Stimulated activated CD4-positive, alpha-beta T cell treated with anti-CD3 and anti-CD28 coated beads, Interleukin-12 subunit alpha, Interleukin-12 subunit beta, amount 100 ng/mL, for 4 hours (primary cell): Measurements from ENCODE around the gene ITPR1.
"Not testable (repeated sequence)": the region's sequence is repeated elsewhere in the genome, so short reads cannot be mapped to it uniquely, and the experiment has no call there.

ENCODE experiments used
- DNase-seq: peaks from one replicate; pipeline ENCODE4 v3.0.0-alpha.2; 2020

ITPR1 gene

DNA sequence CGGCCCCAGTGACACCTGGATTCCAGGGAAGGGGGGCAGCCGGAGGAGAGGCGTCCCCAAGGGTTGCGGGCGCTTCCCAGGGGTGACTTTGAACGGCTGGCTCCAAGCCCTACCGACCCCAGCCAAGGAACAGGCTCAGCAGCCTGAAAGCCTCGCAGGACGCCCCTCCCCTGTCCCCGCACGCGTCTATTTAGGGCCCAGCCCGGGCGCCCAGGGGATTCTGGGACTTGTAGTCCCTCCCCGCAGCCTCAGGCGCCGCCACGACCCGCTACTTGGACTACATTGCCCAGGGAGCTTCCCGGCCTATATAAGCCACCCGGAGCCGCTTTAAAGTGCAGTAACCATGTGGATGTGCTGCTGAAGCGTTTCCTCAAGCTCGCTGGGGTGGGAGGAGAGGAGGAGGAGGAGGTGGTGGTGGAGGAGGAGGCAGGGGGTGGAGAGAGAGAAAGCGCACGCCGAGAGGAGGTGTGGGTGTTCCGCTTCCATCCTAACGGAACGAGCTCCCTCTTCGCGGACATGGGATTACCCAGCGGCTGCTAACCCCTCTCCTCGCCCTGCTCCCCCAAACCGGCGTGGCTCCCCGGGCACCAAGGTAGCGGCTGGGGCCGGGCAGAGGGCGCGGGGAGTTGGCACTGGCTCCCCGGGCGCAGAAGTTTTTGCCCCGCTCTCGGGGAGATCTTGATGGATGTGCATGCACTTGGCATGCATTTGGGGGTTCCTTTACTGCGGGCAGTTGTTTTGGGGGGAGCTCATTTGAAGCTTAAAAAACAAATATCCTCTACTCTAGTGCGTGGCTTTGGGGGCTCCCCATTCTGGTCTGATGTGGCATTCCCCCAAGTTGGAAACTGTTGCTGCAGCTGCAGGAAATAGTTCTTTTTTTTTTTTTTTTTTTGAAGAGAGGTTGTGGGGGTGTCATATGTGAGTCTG lies at the start of gene ITPR1:
ITPR1 (plus strand) TSS at position 335 of the 927 bp plus-strand sequence. CDS start 23,144 bp downstream, outside the sequence.
- DNase-seq, result peak; percentile 96

DNA sequence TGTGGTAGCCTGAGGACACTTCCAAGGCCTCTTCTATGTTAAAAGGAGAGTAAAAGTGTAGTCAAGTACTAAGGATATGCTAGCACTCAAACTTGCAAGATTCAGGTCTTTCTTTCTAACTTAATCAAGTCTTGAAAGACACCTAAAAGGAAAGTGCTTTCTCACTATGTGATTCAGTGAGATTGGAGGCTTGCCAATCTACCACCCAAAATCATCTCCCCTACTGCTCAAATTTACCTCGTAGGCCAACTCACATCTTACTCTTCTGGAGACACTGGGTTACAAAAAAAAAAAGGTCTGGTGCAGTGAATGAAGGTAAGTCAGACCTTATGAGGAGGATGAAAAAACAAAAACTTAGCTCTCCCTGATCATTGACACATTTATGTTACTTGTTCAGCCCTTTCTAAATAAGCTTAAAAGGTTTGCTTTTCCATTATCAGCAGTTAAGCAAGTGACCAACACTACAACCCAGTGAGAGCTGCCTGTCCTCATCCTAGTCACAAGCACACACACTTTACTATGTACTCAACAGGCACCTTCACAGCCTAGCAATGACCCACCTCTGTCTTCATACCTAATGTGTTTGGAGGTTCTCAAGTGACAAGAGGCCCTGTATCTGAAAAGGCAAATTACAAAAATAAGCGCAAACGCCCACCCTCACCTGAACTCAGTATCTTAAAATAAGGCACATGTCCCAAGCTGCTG lies 45.7 kb upstream of the ITPR1 start:
- DNase-seq, result no peak

DNA sequence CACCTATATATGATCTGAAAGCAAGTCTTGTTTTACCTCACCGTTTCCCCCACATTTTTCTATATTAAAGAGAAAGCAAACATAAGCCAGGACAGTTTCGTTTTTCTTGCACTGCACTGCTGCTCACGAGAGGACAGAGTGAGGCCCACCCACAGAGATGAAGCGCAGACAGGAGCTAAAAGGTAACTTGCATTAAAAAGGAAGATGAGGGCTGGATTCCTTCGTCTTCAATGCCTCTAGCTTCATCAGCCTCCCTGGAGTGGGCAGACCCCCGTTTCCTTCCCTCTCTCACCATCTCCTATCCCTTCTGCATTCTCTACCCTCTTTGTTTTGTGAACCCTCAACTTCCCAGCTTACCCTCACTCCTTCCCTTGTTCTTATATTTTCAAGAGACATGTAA lies 45.0 kb upstream of the ITPR1 start:
- no peak for DNase-seq

DNA sequence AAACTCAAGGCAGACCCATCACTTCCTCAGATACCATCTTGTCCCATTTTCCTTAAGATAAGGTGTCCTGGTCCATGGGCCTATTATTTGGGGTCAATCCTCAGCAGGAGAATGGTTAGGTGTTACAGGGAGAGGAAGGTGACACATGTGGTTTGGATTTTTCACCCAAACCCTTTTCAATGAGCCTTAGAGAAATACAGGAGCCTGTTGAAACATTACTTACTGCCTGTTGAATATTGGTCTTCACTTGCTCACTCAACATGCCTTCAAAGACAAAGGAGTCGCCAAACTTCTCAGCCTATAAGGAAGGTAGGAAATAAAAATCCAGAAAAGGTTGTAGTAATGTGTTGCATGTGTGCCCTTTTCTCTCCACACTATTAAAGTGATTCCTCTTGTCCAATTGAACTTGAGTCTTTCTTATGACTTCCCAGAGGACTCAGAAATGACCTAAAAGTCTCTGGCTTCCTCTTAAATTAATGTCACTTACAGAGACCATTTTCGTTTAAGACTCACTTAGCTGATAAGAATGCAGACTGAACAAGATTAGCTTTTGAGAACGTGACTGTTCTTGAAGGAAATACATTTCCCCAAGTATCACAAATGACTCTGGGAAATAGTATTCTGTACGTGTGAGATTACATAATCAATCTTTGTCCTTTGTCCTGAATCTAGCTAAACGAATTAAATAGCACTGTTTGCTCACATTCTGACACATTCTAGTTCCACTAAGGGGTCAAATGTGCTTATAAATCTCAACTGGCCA lies 43.9 kb upstream of the ITPR1 start:
- no peak for DNase-seq

DNA sequence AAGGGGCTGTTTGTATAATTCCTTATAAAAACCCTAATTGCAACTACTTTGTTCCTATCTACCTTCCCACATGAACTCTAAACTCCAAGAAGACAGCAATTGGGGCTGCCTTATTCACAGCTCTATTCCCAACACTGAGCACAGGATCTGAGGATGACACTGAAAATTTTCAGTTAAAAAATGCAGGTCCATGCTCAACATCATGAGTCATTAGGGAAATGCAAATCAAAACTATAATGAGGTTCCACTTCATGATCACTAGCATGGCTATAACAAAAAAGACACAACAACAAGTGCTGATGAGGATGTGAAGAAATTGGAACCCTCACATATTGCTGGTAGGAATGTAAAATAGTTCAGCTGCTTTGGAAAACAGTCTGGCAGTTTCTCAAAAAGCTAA lies 39.0 kb upstream of the ITPR1 start:
- DNase-seq, result no peak

DNA sequence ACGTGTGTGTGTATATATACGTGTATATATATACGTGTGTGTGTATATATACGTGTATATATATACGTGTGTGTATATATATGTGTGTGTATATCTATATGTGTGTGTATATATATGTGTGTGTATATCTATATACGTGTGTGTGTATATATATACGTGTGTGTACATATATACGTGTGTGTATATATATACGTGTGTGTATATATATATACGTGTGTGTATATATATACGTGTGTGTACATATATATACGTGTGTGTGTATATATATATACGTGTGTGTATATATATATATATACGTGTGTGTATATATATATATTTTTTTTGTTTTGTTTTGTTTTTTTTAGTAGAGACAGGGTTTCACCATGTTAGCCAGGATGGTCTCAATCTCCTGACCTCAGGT lies 36.4 kb upstream of the ITPR1 start:
- DNase-seq, result not testable (repeated sequence)

DNA sequence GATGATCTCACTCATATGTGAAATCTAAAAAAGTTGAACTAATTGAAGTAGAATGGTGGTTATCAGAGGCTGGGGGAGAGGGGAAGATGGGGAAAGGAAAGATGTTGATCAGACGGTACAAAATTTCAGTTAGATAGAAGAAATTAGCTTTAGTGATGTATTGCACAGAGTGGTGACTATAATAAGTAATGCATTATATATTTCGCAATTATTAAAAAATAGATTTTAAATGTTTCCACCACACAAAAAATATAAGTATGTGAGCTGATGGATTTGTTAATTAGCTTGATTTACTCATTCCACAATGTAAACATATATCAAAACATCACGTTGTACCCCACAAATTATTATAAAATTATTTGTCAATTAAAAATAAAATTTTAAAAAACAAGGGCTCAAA lies 34.2 kb upstream of the ITPR1 start:
- no peak for DNase-seq

DNA sequence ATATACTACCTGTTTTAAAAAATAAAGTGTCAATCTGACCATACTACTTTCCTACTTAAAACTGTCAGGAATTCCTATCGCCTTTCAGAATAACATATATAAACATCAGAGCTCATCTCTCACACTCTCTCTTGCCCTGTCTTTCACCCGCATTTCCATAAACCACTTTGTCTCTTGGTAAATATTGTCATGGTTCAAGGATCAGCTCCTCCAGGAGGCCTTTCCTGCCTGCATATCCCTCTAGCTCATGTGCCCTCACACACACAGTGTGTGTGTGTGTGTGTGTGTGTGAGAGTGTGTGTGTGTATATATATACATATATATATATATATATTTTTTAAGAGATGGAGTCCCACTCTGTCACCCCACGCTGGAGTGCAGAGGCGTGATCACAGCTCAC lies 32.8 kb upstream of the ITPR1 start:
- no peak for DNase-seq

DNA sequence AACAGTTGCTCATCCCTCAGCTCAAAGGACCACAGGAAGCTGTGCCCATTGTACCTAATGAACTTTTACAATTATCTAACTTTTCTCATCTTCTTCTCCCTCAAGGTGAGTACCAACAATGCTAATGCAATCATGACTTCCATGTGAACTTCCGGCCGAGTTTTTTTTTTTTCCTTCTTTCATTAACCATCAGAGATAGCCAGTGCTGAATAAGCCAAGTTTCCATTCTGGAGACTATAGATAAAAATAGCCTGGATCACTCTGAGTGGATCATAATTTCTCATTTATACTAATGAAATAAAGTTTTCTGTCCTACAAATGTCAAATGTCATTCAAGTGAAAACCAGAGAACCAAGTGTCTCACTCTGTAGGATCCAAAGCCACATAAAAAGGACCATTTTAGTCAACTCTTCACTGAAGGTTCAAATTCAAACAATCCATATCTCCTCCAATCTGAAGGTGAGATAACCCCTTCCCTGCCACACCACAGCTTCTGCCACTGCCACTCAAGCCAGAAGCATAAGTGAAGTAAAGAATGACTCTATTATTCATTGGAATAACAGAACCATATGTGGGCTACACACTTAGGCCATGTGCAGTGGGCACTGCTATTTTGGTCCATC lies 31.6 kb upstream of the ITPR1 start:
- DNase-seq, result no peak

DNA sequence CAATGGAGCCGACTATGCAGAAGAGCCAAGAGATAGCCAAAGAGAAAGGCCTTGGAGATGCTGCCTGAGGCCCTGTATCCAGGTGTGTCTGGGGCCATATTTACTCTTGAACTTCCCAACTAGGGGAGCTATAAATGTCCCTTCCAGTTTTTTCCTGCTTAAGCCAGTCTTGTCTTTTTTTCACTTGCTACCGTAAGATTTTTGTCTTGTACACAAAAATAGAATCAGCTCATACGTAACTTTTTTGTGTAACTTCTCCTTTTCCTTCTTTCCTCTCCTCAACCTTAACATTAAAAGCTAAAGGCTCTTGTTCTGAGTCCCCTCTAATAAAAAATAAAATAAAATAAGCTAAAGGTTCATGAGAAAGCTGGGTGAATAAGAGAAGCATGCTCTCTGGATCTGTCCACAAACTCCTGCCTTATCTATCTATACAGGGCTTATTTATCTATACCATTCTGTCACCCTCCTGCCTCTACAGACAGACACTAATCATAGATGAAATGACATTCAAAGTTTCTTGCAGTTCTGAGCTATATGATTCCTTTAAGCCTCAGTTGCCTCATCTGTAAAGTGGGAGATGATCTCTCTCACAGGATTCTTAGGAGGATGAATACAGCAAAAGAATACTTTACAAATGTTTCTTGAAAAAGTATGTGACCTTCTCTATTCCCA lies 30.6 kb upstream of the ITPR1 start:
- DNase-seq, result no peak

DNA sequence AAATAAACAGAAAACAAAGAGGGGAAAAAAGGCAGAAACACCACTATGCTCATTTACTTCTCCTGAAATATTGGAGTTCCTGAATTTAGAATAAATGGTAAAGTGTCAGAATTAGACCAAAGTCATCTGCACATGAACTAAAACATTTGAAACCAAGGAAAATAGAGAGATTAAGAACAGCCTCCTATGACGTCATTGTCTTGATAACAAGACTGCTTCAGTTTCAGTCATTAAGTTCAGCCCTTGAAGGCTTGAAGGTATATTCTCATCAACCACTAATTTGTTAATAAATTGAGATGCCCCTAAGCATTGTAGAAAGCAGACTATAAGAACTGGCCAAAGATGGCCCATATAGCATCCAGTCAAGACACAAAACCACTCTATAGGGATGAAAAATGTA lies 28.6 kb upstream of the ITPR1 start:
- DNase-seq, result no peak

DNA sequence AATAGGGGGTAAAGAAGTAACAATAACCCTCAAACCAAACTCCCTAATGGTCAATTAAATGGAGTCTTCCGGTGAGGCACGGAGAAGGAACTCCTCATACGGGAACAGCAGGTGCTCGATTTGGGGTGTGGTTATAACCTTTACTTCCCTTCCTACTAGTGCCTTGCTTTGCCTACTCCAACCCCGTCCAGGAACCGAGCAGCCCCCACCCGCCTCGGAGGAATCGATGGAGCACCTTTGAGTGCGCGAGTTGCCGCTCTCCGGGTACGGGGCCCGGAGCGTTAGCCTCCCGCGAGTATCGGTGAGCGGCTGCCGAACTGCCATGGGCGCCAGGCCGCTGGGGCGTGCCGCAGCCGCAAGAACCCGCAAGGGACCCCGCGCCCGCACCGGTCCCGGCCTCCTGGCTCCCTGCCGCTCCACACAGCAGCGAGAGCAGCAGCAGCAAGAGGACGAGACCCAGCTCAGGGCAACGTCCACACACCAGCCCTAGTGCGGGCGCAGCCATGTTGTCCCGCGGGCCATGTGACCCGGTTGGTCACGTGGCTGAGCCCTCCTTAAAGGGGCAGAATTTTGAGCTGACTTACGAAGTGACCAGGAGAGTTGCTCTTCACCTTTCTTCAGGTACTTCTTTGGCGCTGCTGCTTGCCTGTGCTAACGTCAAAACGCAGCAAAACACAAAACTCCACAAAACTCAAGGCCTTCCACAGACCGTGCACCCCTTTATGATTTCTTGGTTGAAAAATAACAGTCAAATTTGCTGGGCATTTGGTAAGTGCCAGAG lies 26.2 kb upstream of the ITPR1 start, which contains the start of gene SUMF1:
SUMF1 (minus strand) TSS at position 529 of the 781 bp plus-strand sequence; CDS start at position 505, 24 bp downstream.
- DNase-seq, result peak; percentile 69

DNA sequence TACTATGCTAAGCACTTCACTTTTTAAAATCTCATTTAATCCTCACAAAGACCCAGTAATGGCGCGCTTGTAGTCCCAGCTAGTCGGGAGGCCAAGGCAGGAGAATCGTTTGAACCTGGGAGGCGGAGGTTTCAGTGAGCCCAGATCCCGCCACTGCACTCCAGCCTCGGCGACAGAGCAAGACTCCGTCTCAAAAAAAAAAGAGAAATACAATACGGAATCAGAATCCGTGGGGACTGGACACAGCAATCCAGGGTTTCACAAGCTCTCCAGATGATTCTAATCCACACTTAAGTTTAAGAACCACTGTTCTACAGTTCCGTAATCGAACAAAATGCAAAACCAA lies 25.7 kb upstream of the ITPR1 start:
- no peak for DNase-seq

DNA sequence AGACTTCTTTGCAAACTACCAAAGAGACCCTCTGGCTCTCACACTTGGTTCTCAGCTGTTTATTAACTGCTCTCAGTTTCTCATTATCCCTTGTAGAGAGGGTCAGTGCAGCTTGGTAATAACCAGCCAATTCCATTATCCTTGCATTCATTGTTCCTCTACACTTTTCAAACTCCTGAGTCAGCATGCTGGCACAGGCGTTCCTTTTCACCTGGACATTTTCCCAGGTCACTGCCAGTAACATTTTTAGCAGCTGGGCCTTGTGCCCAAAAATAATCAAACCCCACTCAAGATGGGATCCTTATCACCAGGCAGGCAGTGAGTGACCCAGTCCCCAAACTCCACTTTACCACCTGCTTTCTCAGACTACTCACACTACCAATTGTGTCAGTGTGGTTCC lies 21.2 kb upstream of the ITPR1 start:
- DNase-seq, result no peak

DNA sequence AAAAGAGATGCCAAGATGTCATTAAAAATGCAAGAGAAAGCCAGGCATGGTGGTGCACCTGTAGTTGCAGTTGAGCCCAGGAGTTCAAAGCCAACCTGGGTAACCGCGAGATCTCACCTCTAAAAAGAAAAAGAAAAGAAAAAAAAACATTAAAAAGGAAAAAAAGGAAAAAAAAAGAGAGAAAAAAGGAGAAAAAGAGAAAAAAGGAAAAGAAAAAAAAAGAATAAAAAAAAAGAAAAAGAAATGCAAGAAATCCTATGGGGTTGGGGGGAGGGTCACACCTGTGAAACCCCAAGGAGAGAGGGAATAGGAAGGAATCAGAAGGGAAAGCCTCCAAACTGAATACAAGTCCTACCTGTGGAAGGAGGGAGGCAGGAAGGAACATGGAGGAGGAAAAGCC lies 20.8 kb upstream of the ITPR1 start:
- no peak for DNase-seq

DNA sequence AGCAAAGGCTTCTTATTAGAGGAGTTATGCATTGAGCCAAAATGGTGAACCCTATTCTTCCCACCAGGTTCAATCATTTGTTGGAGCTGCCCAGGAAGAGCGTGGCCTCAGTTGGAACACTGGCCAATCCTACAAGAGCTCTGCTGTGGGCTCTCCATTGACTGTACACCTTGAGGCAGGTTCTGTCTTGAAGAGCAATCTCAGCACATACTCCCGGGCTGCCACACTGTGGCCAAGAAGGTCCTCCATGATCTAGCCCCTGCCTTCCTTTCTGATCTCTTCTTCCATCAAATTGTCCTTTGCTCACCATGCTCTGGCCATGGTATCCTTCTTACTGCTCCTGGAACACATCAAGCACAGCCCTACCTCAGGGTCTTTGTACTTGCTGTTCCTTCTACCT lies 20.4 kb upstream of the ITPR1 start:
- DNase-seq, result no peak

DNA sequence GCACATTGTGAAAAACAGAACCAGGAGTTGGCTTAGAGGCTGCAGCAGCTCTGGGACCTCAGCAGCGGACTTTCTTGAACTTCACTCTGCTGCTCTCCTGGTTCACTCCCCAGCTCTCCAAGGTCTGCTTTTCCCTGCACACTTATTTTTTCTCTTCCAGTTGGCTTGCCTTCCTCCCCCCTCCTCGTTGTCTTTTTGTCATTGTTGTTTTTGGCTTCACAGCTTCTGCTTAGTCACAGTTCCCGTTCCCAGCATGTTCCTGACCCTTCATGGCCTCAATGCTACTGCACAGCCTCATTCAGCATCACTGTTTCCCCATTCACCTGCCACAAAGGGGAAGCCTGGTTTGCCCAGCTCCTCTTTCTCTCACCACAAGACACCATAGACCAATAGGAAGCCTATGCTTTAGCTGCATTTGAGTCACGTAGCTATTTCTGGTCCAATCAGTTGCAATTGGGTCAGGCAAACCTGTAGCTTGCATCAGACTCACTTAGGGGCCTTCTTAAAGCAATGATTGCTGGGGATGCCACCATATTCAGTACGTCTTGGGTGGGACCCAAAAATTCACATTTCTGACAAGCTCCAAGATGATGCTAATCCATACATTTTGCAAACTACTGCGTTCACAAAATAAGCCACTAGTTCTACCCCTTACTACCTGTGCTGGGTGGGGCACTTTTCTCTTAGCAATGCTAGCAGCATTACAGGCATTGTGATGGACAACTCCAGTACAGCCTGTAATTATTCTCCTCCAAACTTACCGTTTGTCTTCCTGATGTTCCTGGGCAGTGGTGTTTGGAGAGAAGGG lies 18.3 kb upstream of the ITPR1 start:
- no peak for DNase-seq

DNA sequence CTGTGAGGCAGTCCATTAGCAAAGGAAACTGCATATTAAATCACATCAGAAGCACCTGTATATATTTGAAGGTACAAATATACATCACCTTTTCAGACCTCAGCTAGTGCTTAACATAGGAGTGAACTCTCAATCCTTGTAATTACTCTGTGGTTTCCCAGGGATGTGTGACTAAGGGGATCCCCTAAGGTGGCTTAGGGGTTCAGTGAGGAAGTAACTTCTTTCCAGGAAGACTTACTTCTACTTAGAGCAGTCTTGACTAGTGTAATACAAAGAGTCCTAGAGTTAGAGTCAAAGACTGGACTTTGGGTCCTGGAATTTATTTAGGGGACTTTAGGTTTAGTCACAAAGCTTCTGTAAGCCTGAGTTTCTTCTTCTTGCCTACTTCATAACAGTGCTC lies 17.3 kb upstream of the ITPR1 start:
- DNase-seq, result no peak

DNA sequence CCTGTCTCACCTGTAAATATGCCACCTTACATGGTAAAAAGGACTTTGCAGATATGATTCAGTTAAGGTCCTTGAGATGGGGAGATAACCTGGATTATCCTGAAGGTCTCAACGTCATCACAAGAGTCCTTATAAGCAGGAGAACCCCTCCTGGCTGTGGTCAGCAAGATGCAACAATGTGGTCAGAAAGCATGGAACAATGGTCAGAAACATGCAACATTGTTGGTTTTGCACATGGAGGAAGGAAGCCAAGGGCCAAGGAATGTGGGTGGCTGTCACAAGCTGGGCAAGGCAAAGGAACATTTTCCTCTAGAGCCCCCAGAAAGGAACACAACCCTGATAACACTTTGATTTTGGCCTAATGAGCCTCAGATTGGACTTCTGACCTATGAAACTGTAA lies 16.7 kb upstream of the ITPR1 start:
- no peak for DNase-seq

DNA sequence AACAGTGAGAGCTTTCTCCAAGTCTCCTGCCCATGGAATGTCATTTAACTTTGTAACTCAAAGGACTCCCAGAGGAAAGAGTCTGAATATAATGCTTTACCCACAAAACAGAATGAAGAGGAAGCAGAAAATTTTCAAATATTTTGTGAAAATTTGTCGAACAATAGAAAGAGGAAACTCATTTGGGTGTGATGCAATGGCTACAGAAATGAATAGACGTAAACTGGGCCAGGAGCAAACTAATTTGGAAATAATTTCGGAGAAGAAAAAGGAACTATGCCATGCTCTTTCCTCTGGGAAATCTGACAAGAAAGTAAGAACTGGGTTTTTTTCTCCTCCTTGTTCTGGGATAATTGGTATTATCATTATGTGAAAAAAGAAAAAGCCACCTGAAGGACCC lies 14.9 kb upstream of the ITPR1 start:
- no peak for DNase-seq

DNA sequence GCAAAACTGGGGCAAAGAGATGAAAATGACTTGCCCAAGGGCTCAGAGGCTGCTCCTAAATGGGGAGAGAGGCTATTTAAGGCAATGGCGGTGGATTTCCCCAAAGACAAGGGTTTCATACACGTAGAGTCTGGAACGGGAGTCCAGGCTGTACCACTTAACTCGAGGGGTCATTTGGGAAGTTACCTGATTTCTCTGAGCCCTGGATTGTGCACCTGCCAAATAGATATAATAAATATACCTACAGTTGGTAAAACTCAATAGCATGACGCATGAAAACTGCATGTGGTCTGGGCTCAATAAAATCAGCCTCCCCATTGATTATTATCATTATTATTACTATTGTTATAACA lies 1.3 kb upstream of the ITPR1 start:
- no peak for DNase-seq
